GM21381 (cell line): ENCODE measurements around the gene TMEM167B.

Experiments used
- ATAC-seq: cut with Tn5 transposase; IDR thresholded peaks from one replicate; pipeline ENCODE4 v1.9.1; 2021; ENCODE audit warnings: mild to moderate bottlenecking, moderate library complexity; ENCODE audit not compliant: unreplicated experiment

The TMEM167B gene

GRCh38 chr1:109080441-109081082 is 10.0 kb upstream of the TMEM167B start:
- no peak for ATAC-seq

- no peak for ATAC-seq
Observed at GRCh38 chr1:109083501-109083900, 7.1 kb upstream of the TMEM167B start.

- no peak for ATAC-seq
Observed at GRCh38 chr1:109083923-109084322, 6.6 kb upstream of the TMEM167B start.

GRCh38 chr1:109084563-109085517 is 5.7 kb upstream of the TMEM167B start:
- ATAC-seq: no peak

GRCh38 chr1:109089242-109090015 is 1.1 kb upstream of the TMEM167B start:
- no peak for ATAC-seq

- ATAC-seq: peak; percentile 34
Observed at GRCh38 chr1:109091078-109091838, 694 bp downstream of the TMEM167B start.

- ATAC-seq: no peak
Observed at GRCh38 chr1:109091839-109092193, 1.3 kb downstream of the TMEM167B start.

GRCh38 chr1:109094377-109094803 is 3.8 kb downstream of the TMEM167B start:
- no peak for ATAC-seq

- no peak for ATAC-seq
Observed at GRCh38 chr1:109094871-109095270, 4.3 kb downstream of the TMEM167B start.

- no peak for ATAC-seq
Observed at GRCh38 chr1:109095631-109096030, 5.1 kb downstream of the TMEM167B start.

GRCh38 chr1:109096120-109096519 is 5.6 kb downstream of the TMEM167B start:
- no peak for ATAC-seq

- ATAC-seq: peak; percentile 94
Observed at GRCh38 chr1:109099938-109100773, 9.6 kb downstream of the TMEM167B start.

GRCh38 chr1:109104364-109105151 is 14.0 kb downstream of the TMEM167B start:
- ATAC-seq: no peak

- ATAC-seq: no peak
Observed at GRCh38 chr1:109105881-109106280, 15.3 kb downstream of the TMEM167B start.

- ATAC-seq: no peak
Observed at GRCh38 chr1:109107785-109108184, 17.2 kb downstream of the TMEM167B start.

GRCh38 chr1:109109906-109110305 is 19.3 kb downstream of the TMEM167B start:
- ATAC-seq: no peak

GRCh38 chr1:109111386-109112055 is 21.0 kb downstream of the TMEM167B start:
- no peak for ATAC-seq

GRCh38 chr1:109112056-109112651 is 21.6 kb downstream of the TMEM167B start:
- no peak for ATAC-seq
